ENCODE measurements around the gene TLR1. TPM values are rescaled to one million over a fixed set of nuclear protein-coding genes. Genes with fewer than 3 reads are reported as not detected.
"Not testable (repeated sequence)": the region's sequence is repeated elsewhere in the genome, so short reads cannot be mapped to it uniquely, and the experiment has no call there.

TLR1 gene
- total RNA-seq, 2 donors from 2014 or later: 1.9 to 3.2 TPM

DNA sequence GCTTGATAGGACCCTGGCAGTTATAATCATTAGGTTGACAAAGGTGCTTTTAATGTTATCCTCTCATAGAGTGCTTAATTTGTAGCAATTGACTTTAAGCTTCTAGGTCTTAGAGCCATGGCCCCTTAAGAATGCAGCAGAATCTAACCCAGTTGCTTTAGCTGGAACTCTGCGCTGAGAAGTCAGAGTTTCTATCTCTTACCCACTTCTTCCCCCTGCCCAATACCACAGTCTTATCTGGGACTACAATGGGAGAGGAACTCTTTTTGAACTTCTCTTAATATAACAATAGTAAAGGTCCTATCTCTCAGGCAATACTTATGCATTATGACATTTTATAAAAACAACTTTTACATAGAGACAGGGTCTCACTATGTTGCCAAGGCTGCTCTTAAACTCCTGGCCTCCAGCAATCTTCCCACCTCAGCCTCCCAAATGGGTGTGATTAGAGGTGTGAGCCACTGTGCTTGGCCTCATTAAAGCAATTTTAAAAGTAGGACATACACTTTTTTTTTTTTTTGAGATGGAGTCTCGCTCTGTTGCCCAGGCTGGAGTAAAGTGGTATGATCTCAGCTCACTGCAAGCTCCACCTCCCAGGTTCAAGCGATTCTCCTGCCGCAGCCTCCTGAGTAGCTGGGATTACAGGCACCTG, 23.6 kb downstream of the TLR1 start:
- Mint-ChIP-seq H3K9me3 (peaks cover 2 to 3% of the 10 kb centered on the region in 2 donors), H3K4me1 (ENCODE audit: low read depth) (peaks cover 5% of the 10 kb centered on the region), H3K27me3 (ENCODE audit: low read depth) (no peaks in the 10 kb centered on the region), H3K36me3 (ENCODE audit: insufficient read depth in 2 of 2) (peaks cover 0 to 2% of the 10 kb centered on the region in 2 donors), H3K4me3 (no peak overlapping the region), H3K27ac (no peak overlapping the region)
- DNase-seq: no peak
- ATAC-seq (replicated peaks in 1 of 2): no peak

DNA sequence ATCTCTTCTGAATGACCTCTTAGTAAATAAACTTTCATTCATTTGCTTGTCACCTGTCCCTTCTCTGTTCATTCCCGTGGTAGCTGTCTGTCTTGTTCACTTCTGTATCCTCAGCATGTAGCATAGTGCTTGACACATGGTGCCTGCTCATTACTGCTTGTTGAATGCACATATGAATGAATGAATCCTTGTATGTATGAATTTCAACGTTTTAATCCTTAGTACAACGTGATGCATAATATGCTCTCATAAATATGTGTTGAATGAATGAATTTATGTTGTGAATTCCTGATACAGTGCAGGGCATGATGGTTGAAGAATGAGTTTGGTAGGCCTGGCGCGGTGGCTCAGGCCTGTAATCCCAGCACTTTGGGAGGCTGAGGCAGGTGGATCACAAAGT, 24.8 kb downstream of the TLR1 start:
- H3K4me3 Mint-ChIP-seq: no peak overlapping the region
- H3K27ac Mint-ChIP-seq: no peak overlapping the region
- ATAC-seq (replicated peaks in 1 of 2) (no peak), DNase-seq (no peak)
- H3K9me3 Mint-ChIP-seq: peaks cover 2 to 3% of the 10 kb centered on the region in 2 donors
- H3K27me3 Mint-ChIP-seq (ENCODE audit: low read depth): no peaks in the 10 kb centered on the region
- H3K4me1 Mint-ChIP-seq (ENCODE audit: low read depth): peaks cover 5% of the 10 kb centered on the region
- H3K36me3 Mint-ChIP-seq (ENCODE audit: insufficient read depth in 2 of 2): peaks cover 0 to 2% of the 10 kb centered on the region in 2 donors

DNA sequence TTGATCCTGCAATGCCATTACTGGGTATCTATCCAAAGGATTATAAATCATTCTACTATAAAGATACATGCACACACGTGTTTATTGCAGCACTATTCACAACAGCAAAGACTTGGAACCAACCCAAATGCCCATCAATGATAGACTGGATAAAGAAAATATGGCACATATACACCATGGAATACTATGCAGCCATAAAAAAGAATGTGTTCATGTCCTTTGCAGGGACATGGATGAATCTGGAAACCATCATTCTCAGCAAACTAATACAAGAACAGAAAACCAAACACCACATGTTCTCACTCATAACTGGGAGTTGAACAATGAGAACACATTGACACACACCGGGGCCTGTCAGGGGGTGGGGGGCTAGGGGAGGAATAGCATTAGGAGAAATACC, 26.7 kb downstream of the TLR1 start:
- DNase-seq; H3K9me3 Mint-ChIP-seq; H3K27me3 Mint-ChIP-seq (ENCODE audit: low read depth); H3K27ac Mint-ChIP-seq; H3K4me3 Mint-ChIP-seq; ATAC-seq (replicated peaks in 1 of 2); H3K4me1 Mint-ChIP-seq (ENCODE audit: low read depth); H3K36me3 Mint-ChIP-seq (ENCODE audit: insufficient read depth in 2 of 2): not testable (repeated sequence)

- no peak for DNase-seq
- Mint-ChIP-seq H3K27me3 (ENCODE audit: low read depth) (no peaks in the 10 kb centered on the region), H3K9me3 (peaks cover 2 to 3% of the 10 kb centered on the region in 2 donors), H3K4me3 (no peak overlapping the region), H3K27ac (no peak overlapping the region), H3K36me3 (ENCODE audit: insufficient read depth in 2 of 2) (peaks cover 0 to 2% of the 10 kb centered on the region in 2 donors), H3K4me1 (ENCODE audit: low read depth) (no peaks in the 10 kb centered on the region)
- no peak for ATAC-seq (replicated peaks in 1 of 2)
These were observed 29.3 kb downstream of the TLR1 start for GRCh38 chr4:38775326-38775725.

GRCh38 chr4:38774181-38774955, 30.2 kb downstream of the TLR1 start:
- Mint-ChIP-seq H3K9me3 (peaks cover 2 to 3% of the 10 kb centered on the region in 2 donors), H3K4me3 (no peak overlapping the region), H3K4me1 (ENCODE audit: low read depth) (no peaks in the 10 kb centered on the region), H3K27ac (no peak overlapping the region), H3K27me3 (ENCODE audit: low read depth) (no peaks in the 10 kb centered on the region), H3K36me3 (ENCODE audit: insufficient read depth in 2 of 2) (peaks cover 0 to 2% of the 10 kb centered on the region in 2 donors)
- DNase-seq: no peak
- no peak for ATAC-seq (replicated peaks in 1 of 2)

GRCh38 chr4:38770281-38770680, 34.3 kb downstream of the TLR1 start:
- H3K4me3 Mint-ChIP-seq; H3K9me3 Mint-ChIP-seq; H3K27ac Mint-ChIP-seq; H3K36me3 Mint-ChIP-seq (ENCODE audit: insufficient read depth in 2 of 2); H3K27me3 Mint-ChIP-seq (ENCODE audit: low read depth); DNase-seq; ATAC-seq (replicated peaks in 1 of 2); H3K4me1 Mint-ChIP-seq (ENCODE audit: low read depth): not testable (repeated sequence)

- H3K27me3 Mint-ChIP-seq (ENCODE audit: low read depth): no peaks in the 10 kb centered on the region
- no peak for ATAC-seq (replicated peaks in 1 of 2)
- H3K36me3 Mint-ChIP-seq (ENCODE audit: insufficient read depth in 2 of 2): peaks cover 2 to 7% of the 10 kb centered on the region in 2 donors
- no peak overlapping the region for H3K4me3 Mint-ChIP-seq
- no peak for DNase-seq
- peaks cover 6 to 7% of the 10 kb centered on the region in 2 donors for H3K9me3 Mint-ChIP-seq
- H3K4me1 Mint-ChIP-seq (ENCODE audit: low read depth): peaks cover 3% of the 10 kb centered on the region
- H3K27ac Mint-ChIP-seq: no peak overlapping the region
These were observed 34.7 kb downstream of the TLR1 start for GRCh38 chr4:38769857-38770256.

GRCh38 chr4:38769441-38769840, 35.1 kb downstream of the TLR1 start:
- H3K4me1 Mint-ChIP-seq (ENCODE audit: low read depth): peaks cover 3% of the 10 kb centered on the region
- H3K9me3 Mint-ChIP-seq: peaks cover 6 to 7% of the 10 kb centered on the region in 2 donors
- no peak overlapping the region for H3K4me3 Mint-ChIP-seq

DNA sequence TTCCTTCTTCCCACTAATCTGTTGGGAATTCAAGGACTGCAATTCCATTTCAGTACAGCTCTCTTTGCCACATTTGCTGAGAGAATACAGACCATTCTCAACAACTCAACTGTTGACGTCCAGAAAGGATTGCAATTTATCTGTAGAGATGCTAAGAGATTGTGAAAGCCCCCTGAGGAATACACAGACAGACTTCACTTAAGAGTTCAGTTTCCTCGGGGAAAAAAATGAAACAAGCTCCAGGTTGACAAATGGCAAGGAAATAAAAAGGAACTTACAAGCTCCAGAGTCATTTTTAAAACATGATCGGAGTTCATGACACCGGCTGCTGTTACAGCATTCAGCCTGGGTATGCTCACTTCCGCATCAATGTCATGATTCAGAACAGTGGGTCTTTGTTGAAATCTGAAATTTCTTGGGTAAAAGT, 35.6 kb downstream of the TLR1 start:
- Mint-ChIP-seq H3K27ac (no peak overlapping the region), H3K9me3 (peaks cover 6 to 7% of the 10 kb centered on the region in 2 donors), H3K27me3 (ENCODE audit: low read depth) (no peaks in the 10 kb centered on the region), H3K4me1 (ENCODE audit: low read depth) (peaks cover 3% of the 10 kb centered on the region), H3K36me3 (ENCODE audit: insufficient read depth in 2 of 2) (peaks cover 2 to 7% of the 10 kb centered on the region in 2 donors), H3K4me3 (no peak overlapping the region)
- no peak for DNase-seq
- no peak for ATAC-seq (replicated peaks in 1 of 2)

More at GRCh38 chr4:38769441-38769840, 35.1 kb downstream of the TLR1 start:
- H3K27me3 Mint-ChIP-seq (ENCODE audit: low read depth): no peaks in the 10 kb centered on the region
- ATAC-seq (replicated peaks in 1 of 2): no peak
- peaks cover 2 to 7% of the 10 kb centered on the region in 2 donors for H3K36me3 Mint-ChIP-seq (ENCODE audit: insufficient read depth in 2 of 2)
- no peak overlapping the region for H3K27ac Mint-ChIP-seq
- DNase-seq: no peak

GRCh38 chr4:38766940-38767339, 37.7 kb downstream of the TLR1 start:
- H3K36me3 Mint-ChIP-seq (ENCODE audit: insufficient read depth in 2 of 2); H3K27ac Mint-ChIP-seq; H3K4me3 Mint-ChIP-seq; H3K27me3 Mint-ChIP-seq (ENCODE audit: low read depth); DNase-seq; H3K4me1 Mint-ChIP-seq (ENCODE audit: low read depth); ATAC-seq (replicated peaks in 1 of 2); H3K9me3 Mint-ChIP-seq: not testable (repeated sequence)

DNA sequence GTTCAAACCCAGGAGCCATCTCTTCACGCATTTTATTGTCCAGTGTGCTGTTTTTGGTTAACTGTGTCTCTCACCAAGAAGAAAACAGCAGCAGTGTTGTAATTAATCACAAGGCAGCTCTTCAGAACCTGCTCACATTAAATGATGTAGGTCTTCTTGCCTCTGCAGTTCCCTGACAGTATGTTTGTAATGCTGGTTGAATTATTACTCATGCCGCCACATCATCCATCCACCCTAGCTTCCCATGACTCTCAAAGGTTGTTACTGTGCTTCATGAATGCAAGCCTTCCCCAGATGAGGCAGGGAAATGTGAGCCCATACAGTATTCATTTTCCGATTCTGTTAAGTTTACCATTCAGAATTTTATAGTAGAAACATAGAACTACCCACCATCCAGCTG, 39.2 kb downstream of the TLR1 start:
- Mint-ChIP-seq H3K9me3 (peaks cover 6 to 7% of the 10 kb centered on the region in 2 donors), H3K4me3 (no peak overlapping the region), H3K4me1 (ENCODE audit: low read depth) (peaks cover 23% of the 10 kb centered on the region), H3K36me3 (ENCODE audit: insufficient read depth in 2 of 2) (peaks cover 2 to 7% of the 10 kb centered on the region in 2 donors), H3K27ac (no peak overlapping the region), H3K27me3 (ENCODE audit: low read depth) (peaks cover 6% of the 10 kb centered on the region)
- peak in 1 of 2 donors; percentile 45 for ATAC-seq (replicated peaks in 1 of 2)
- no peak for DNase-seq

GRCh38 chr4:38764277-38764676, 40.3 kb downstream of the TLR1 start:
- no peak for ATAC-seq (replicated peaks in 1 of 2)
- DNase-seq: no peak
- peaks cover 6 to 7% of the 10 kb centered on the region in 2 donors for H3K9me3 Mint-ChIP-seq
- peaks cover 6% of the 10 kb centered on the region for H3K27me3 Mint-ChIP-seq (ENCODE audit: low read depth)
- no peak overlapping the region for H3K4me3 Mint-ChIP-seq
- peaks cover 27% of the 10 kb centered on the region for H3K4me1 Mint-ChIP-seq (ENCODE audit: low read depth)
- peaks cover 2 to 7% of the 10 kb centered on the region in 2 donors for H3K36me3 Mint-ChIP-seq (ENCODE audit: insufficient read depth in 2 of 2)
- no peak overlapping the region for H3K27ac Mint-ChIP-seq

GRCh38 chr4:38762560-38762959, 42.0 kb downstream of the TLR1 start:
- Mint-ChIP-seq H3K9me3 (peaks cover 6 to 7% of the 10 kb centered on the region in 2 donors), H3K27ac (no peak overlapping the region), H3K4me3 (no peak overlapping the region), H3K27me3 (ENCODE audit: low read depth) (peaks cover 6% of the 10 kb centered on the region), H3K36me3 (ENCODE audit: insufficient read depth in 2 of 2) (peaks cover 2 to 6% of the 10 kb centered on the region in 2 donors), H3K4me1 (ENCODE audit: low read depth) (peaks cover 31% of the 10 kb centered on the region)
- ATAC-seq (replicated peaks in 1 of 2) (no peak), DNase-seq (no peak)
